HepG2 (cell line): ENCODE results near the gene PTMA. TPM values are rescaled to one million over a fixed set of nuclear protein-coding genes. Genes with fewer than 3 reads are reported as not detected.

ENCODE experiments used
- CREM ChIP-seq, 2 experiments: sonication (generic) in 1 of 2; formaldehyde crosslinking in 1 of 2; IDR thresholded peaks; 2 replicates each; pipeline versions ENCODE4 v1.4.0 to v1.6.1; 2016 to 2020; ENCODE audit warnings: antibody characterized with exemption in 1 of 2, mild to moderate bottlenecking in 1 of 2, missing genetic modification reagents in 1 of 2
- DNMT1 ChIP-seq: sonication (generic); formaldehyde crosslinking; IDR thresholded peaks from 2 replicates; pipeline ENCODE4 v1.5.1; 2020; ENCODE audit warnings: mild to moderate bottlenecking, missing genetic modification reagents
- FOSL2 ChIP-seq: sonication (generic); formaldehyde crosslinking; IDR thresholded peaks from 2 replicates; pipeline ENCODE4 v1.4.0; 2020; ENCODE audit warnings: missing genetic modification reagents
- FOXC1 ChIP-seq: sonication (generic); formaldehyde crosslinking; IDR thresholded peaks from 2 replicates; pipeline ENCODE4 v1.8.0; 2022; ENCODE audit warnings: mild to moderate bottlenecking, missing genetic modification reagents, borderline replicate concordance
- KDM3A ChIP-seq: IDR thresholded peaks from 2 replicates; pipeline ENCODE4 v1.6.1; 2018; ENCODE audit warnings: low read depth, missing compliant biosample characterization
- KLF16 ChIP-seq, 2 experiments: sonication (generic) in 1 of 2; formaldehyde crosslinking in 1 of 2; IDR thresholded peaks; 2 replicates each; pipeline versions ENCODE4 v1.6.1 to v1.8.0; 2016 to 2023; ENCODE audit warnings: missing genetic modification reagents in 2 of 2, missing compliant biosample characterization in 1 of 2
- NFYC ChIP-seq: IDR thresholded peaks from 2 replicates; pipeline ENCODE4 v1.6.1; 2016; ENCODE audit warnings: missing genetic modification reagents, missing compliant biosample characterization
- PAWR ChIP-seq: sonication (generic); formaldehyde crosslinking; IDR thresholded peaks from 2 replicates; pipeline ENCODE4 v1.4.0; 2020; ENCODE audit warnings: missing genetic modification reagents, mild to moderate bottlenecking, borderline replicate concordance
- PRPF4 ChIP-seq: fragments of 200-400 bp; formaldehyde crosslinking; IDR thresholded peaks from 2 replicates; pipeline ENCODE4 v1.6.1; 2016; ENCODE audit warnings: low read length, low read depth; ENCODE audit not compliant: poor library complexity, severe bottlenecking
- RBFOX2 ChIP-seq: fragments of 200-400 bp; formaldehyde crosslinking; IDR thresholded peaks from 2 replicates; pipeline ENCODE4 v1.6.1; 2017; ENCODE audit warnings: low read depth, mild to moderate bottlenecking, low read length
- SIX1 ChIP-seq: sonication (generic); formaldehyde crosslinking; IDR thresholded peaks from 2 replicates; pipeline ENCODE4 v1.4.0; 2020; ENCODE audit warnings: missing genetic modification reagents, borderline replicate concordance
- SOX6 ChIP-seq, 2 experiments: fragments of 450-650 bp in 1 of 2; sonication (generic) in 1 of 2; formaldehyde crosslinking in 1 of 2; IDR thresholded peaks; 2 replicates each; pipeline versions ENCODE4 v1.4.0 to v1.6.1; 2017 to 2020; ENCODE audit warnings: antibody characterized with exemption in 1 of 2, mild to moderate bottlenecking in 1 of 2, missing genetic modification reagents in 1 of 2
- TOPORS ChIP-seq: sonication (generic); formaldehyde crosslinking; IDR thresholded peaks from 2 replicates; pipeline ENCODE4 v1.8.0; 2023; ENCODE audit warnings: mild to moderate bottlenecking, missing genetic modification reagents
- XRCC5 ChIP-seq: fragments of 200-400 bp; formaldehyde crosslinking; optimal IDR thresholded peaks from 2 replicates; pipeline ENCODE3; 2017; ENCODE audit warnings: mild to moderate bottlenecking, low read length
- YEATS2 ChIP-seq: sonication (generic); formaldehyde crosslinking; IDR thresholded peaks from 2 replicates; pipeline ENCODE4 v1.4.0; 2020; ENCODE audit warnings: missing genetic modification reagents, borderline replicate concordance
- ZKSCAN5 ChIP-seq: sonication (generic); formaldehyde crosslinking; IDR thresholded peaks from 2 replicates; pipeline ENCODE4 v1.5.1; 2020; ENCODE audit warnings: mild to moderate bottlenecking, missing genetic modification reagents
- ZNF280B ChIP-seq: sonication (generic); formaldehyde crosslinking; IDR thresholded peaks from 2 replicates; pipeline ENCODE4 v1.5.0; 2020; ENCODE audit warnings: missing genetic modification reagents, mild to moderate bottlenecking, borderline replicate concordance
- ZNF367 ChIP-seq: sonication (generic); formaldehyde crosslinking; IDR thresholded peaks from 2 replicates; pipeline ENCODE4 v1.4.0; 2020; ENCODE audit warnings: missing genetic modification reagents, borderline replicate concordance
- ZNF414 ChIP-seq: sonication (generic); formaldehyde crosslinking; IDR thresholded peaks from 2 replicates; pipeline ENCODE4 v1.5.0; 2020; ENCODE audit warnings: missing genetic modification reagents
- ZNF430 ChIP-seq: sonication (generic); formaldehyde crosslinking; IDR thresholded peaks from 2 replicates; pipeline ENCODE4 v1.9.0; 2021; ENCODE audit warnings: mild to moderate bottlenecking, missing genetic modification reagents
- ZNF431 ChIP-seq: sonication (generic); formaldehyde crosslinking; IDR thresholded peaks from 2 replicates; pipeline ENCODE4 v1.9.0; 2022; ENCODE audit warnings: missing genetic modification reagents, low read depth, mild to moderate bottlenecking, borderline replicate concordance
- ZNF512 ChIP-seq: sonication (generic); formaldehyde crosslinking; IDR thresholded peaks from 2 replicates; pipeline ENCODE4 v1.4.0; 2020; ENCODE audit warnings: mild to moderate bottlenecking, missing genetic modification reagents
- ZNF652 ChIP-seq: IDR thresholded peaks from 2 replicates; pipeline ENCODE4 v1.6.1; 2016; ENCODE audit warnings: low read depth, borderline replicate concordance
- polyA plus RNA-seq, 8 experiments: library from polyadenylated mRNA; depleted of rRNA in 3 of 8; stranded (reverse) in 7 of 8; unstranded in 1 of 8; fragments of >200 nt; fragmentation: Illumina TruSeq in 4 of 8; extraction: Trizol in 4 of 8; gene quantifications; 2 replicates each; pipeline versions ENCODE4 v1.2.1 to v1.2.3, GENCODE V29; 2011 to 2016; ENCODE audit warnings: low read depth in 4 of 8, missing spikeins in 1 of 8, mixed read lengths in 1 of 8; ENCODE audit not compliant: insufficient read depth in 1 of 8
- total RNA-seq, 5 experiments: library from RNA; depleted of rRNA; stranded (reverse); fragments of >200 nt; fragmentation: Illumina TruSeq; extraction: Trizol; gene quantifications; 2 replicates each; pipeline ENCODE4 v1.2.3, GENCODE V29; 2016; ENCODE audit warnings: low read depth in 1 of 5

Gene PTMA
- total and polyA plus RNA-seq, 2 of the 13 experiments (the other 11 are each of a cell fraction or from before 2014, with no cell fraction given): 190 to 1,086 TPM

- no peak for TF ChIP-seq PRPF4
- TF ChIP-seq RBFOX2: peak; percentile 74
- TF ChIP-seq XRCC5: peak; percentile 91
- TF ChIP-seq ZNF512: no peak
- TF ChIP-seq KLF16 (CRISPR knock-in tag; IDR thresholded peaks at IDR 0.05): peak in 1 of 2 experiments; percentile 25; a peak in 1 of 4 replicates
- no peak for TF ChIP-seq SOX6 (IDR thresholded peaks at IDR 0.05)
- TF ChIP-seq SOX6 (CRISPR knock-in tag; IDR thresholded peaks at IDR 0.05): peak; percentile 49; the same call in 1 of the 2 replicates
- TF ChIP-seq ZNF430 (CRISPR knock-in tag): 0 out of 2 replicates have a peak, but pooled peaks have one; percentile 29
- no peak for TF ChIP-seq PAWR (CRISPR knock-in tag)
- no peak for TF ChIP-seq CREM (IDR thresholded peaks at IDR 0.05)
- TF ChIP-seq CREM (CRISPR knock-in tag; IDR thresholded peaks at IDR 0.05): no peak
- TF ChIP-seq TOPORS: peak; percentile 66
- TF ChIP-seq ZKSCAN5 (CRISPR knock-in tag): 0 out of 2 replicates have a peak, but pooled peaks have one; percentile 14
- peak; percentile 68 for TF ChIP-seq FOSL2 (CRISPR knock-in tag)
- peak; percentile 58; the same call in 1 of the 2 replicates for TF ChIP-seq FOXC1
- peak; percentile 91; the same call in 1 of the 2 replicates for TF ChIP-seq KDM3A (CRISPR knock-in tag)
- TF ChIP-seq YEATS2 (CRISPR knock-in tag): 0 out of 2 replicates have a peak, but pooled peaks have one; percentile 36
- TF ChIP-seq ZNF280B: no peak; the same call in 1 of the 2 replicates
- TF ChIP-seq ZNF367 (CRISPR knock-in tag): no peak
- no peak for TF ChIP-seq ZNF431
- no peak for TF ChIP-seq SIX1 (CRISPR knock-in tag)
- no peak; the same call in none of the 2 replicates for TF ChIP-seq DNMT1 (CRISPR knock-in tag)
- TF ChIP-seq NFYC (CRISPR knock-in tag): peak; percentile 33
- TF ChIP-seq ZNF652: peak; percentile 32; the same call in 1 of the 2 replicates
- TF ChIP-seq ZNF414: 0 out of 2 replicates have a peak, but pooled peaks have one; percentile 48
Observed at GRCh38 chr2:231713730-231714638, 5.7 kb downstream of the PTMA start (continued).
